T-helper 17 cell (primary cell): ENCODE results near the gene TBKBP1. TPM values are rescaled to one million over a fixed set of nuclear protein-coding genes. Genes with fewer than 3 reads are reported as not detected.

Experiments used
- ATAC-seq: fragments of 150-1000 bp; cut with Tn5 transposase; 2 replicates; pipeline ENCODE4 v1.10.0; 2021; ENCODE audit warnings: mild to moderate bottlenecking, moderate library complexity
- DNase-seq, 3 donors: peaks; one replicate each; pipeline versions ENCODE4 v3.0.0 to v3.0.0-alpha.2; 2020 to 2021
- H3K9me3 ChIP-seq: one replicate; pipeline ENCODE4 v1.7.0; 2013; ENCODE audit warnings: low read length, mild to moderate bottlenecking; ENCODE audit not compliant: control insufficient read depth, poor library complexity, severe bottlenecking
- H3K27ac Mint-ChIP-seq: one replicate; pipeline ENCODE4 v1.8.0; 2022; ENCODE audit warnings: mild to moderate bottlenecking, moderate library complexity, mixed read lengths
- H3K27me3 Mint-ChIP-seq: one replicate; pipeline ENCODE4 v1.8.0; 2022; ENCODE audit warnings: mixed read lengths
- H3K36me3 Mint-ChIP-seq: one replicate; pipeline ENCODE4 v1.8.0; 2022; ENCODE audit warnings: low read depth, mixed read lengths
- H3K4me1 Mint-ChIP-seq: one replicate; pipeline ENCODE4 v1.8.0; 2022; ENCODE audit warnings: mild to moderate bottlenecking, mixed read lengths
- H3K4me3 Mint-ChIP-seq: one replicate; pipeline ENCODE4 v1.8.0; 2022; ENCODE audit warnings: mild to moderate bottlenecking, moderate library complexity, mixed read lengths
- total RNA-seq, 4 donors: library from RNA in 2 of 4; stranded (reverse) in 2 of 4; gene quantifications; one replicate each; pipeline ENCODE4 v1.2.3 and lab custom pipeline; 2022 to 2026

TBKBP1 gene
- total RNA-seq, 2 donors from 2014 or later, result 2.4 to 2.6 TPM

GRCh38 chr17:47717979-47718621 lies 24.1 kb downstream of the TBKBP1 start:
- Mint-ChIP-seq H3K4me1 (peaks cover 52% of the 10 kb centered on the region), H3K4me3 (no peak overlapping the region), H3K27ac (peak overlapping the region; percentile 37), H3K36me3 (no peaks in the 10 kb centered on the region), H3K27me3 (peaks cover 6% of the 10 kb centered on the region)
- ATAC-seq, result peak; percentile 11
- H3K9me3 ChIP-seq, result peaks cover 3% of the 10 kb centered on the region
- no peak for DNase-seq

- peak; percentile 29 for ATAC-seq
Measured at GRCh38 chr17:47718634-47719405, 24.9 kb downstream of the TBKBP1 start.

GRCh38 chr17:47719411-47720152 lies 25.6 kb downstream of the TBKBP1 start:
- peak overlapping the region; percentile 78 for H3K27ac Mint-ChIP-seq
- H3K4me1 Mint-ChIP-seq, result peaks cover 47% of the 10 kb centered on the region
- H3K27me3 Mint-ChIP-seq, result peaks cover 6% of the 10 kb centered on the region
- peak overlapping the region; percentile 73 for H3K4me3 Mint-ChIP-seq
- DNase-seq (no peak), ATAC-seq (peak; percentile 39)
- no peaks in the 10 kb centered on the region for H3K36me3 Mint-ChIP-seq
- H3K9me3 ChIP-seq, result peaks cover 3% of the 10 kb centered on the region

More at GRCh38 chr17:47718634-47719405, 24.9 kb downstream of the TBKBP1 start:
- no peak for DNase-seq
- Mint-ChIP-seq H3K4me3 (peak overlapping the region; percentile 73), H3K27me3 (peaks cover 6% of the 10 kb centered on the region), H3K36me3 (no peaks in the 10 kb centered on the region), H3K27ac (peak overlapping the region; percentile 78), H3K4me1 (peaks cover 52% of the 10 kb centered on the region)
- peaks cover 3% of the 10 kb centered on the region for H3K9me3 ChIP-seq

GRCh38 chr17:47720196-47720595 lies 26.2 kb downstream of the TBKBP1 start:
- Mint-ChIP-seq H3K27ac (peak overlapping the region; percentile 49), H3K27me3 (peaks cover 12% of the 10 kb centered on the region), H3K4me1 (peaks cover 48% of the 10 kb centered on the region), H3K4me3 (peak overlapping the region; percentile 70), H3K36me3 (no peaks in the 10 kb centered on the region)
- DNase-seq (no peak), ATAC-seq (no peak)
- H3K9me3 ChIP-seq, result peaks cover 3% of the 10 kb centered on the region

GRCh38 chr17:47720754-47721533 lies 27.0 kb downstream of the TBKBP1 start:
- DNase-seq, result peak in 1 of 3 donors; percentile 42
- peaks cover 3% of the 10 kb centered on the region for H3K9me3 ChIP-seq
- Mint-ChIP-seq H3K36me3 (no peaks in the 10 kb centered on the region), H3K4me3 (peak overlapping the region; percentile 70), H3K4me1 (peaks cover 45% of the 10 kb centered on the region), H3K27me3 (peaks cover 12% of the 10 kb centered on the region), H3K27ac (peak overlapping the region; percentile 49)
- peak; percentile 73 for ATAC-seq

GRCh38 chr17:47721725-47722124 lies 27.8 kb downstream of the TBKBP1 start:
- H3K27ac Mint-ChIP-seq, result peak overlapping the region; percentile 49
- peak overlapping the region; percentile 70 for H3K4me3 Mint-ChIP-seq
- peaks cover 18% of the 10 kb centered on the region for H3K27me3 Mint-ChIP-seq
- no peak for DNase-seq
- H3K9me3 ChIP-seq, result peaks cover 3% of the 10 kb centered on the region
- H3K36me3 Mint-ChIP-seq, result no peaks in the 10 kb centered on the region
- H3K4me1 Mint-ChIP-seq, result peaks cover 49% of the 10 kb centered on the region
- ATAC-seq, result no peak

GRCh38 chr17:47724705-47725104 lies 30.7 kb downstream of the TBKBP1 start:
- H3K36me3 Mint-ChIP-seq, result no peaks in the 10 kb centered on the region
- peaks cover 3% of the 10 kb centered on the region for H3K9me3 ChIP-seq
- DNase-seq (no peak), ATAC-seq (no peak)
- no peak overlapping the region for H3K4me3 Mint-ChIP-seq
- H3K27me3 Mint-ChIP-seq, result peaks cover 18% of the 10 kb centered on the region
- peak overlapping the region; percentile 37 for H3K27ac Mint-ChIP-seq
- H3K4me1 Mint-ChIP-seq, result peaks cover 33% of the 10 kb centered on the region

- Mint-ChIP-seq H3K4me3 (no peak overlapping the region), H3K27me3 (peaks cover 18% of the 10 kb centered on the region), H3K36me3 (no peaks in the 10 kb centered on the region), H3K27ac (peak overlapping the region; percentile 37), H3K4me1 (peaks cover 28% of the 10 kb centered on the region)
- DNase-seq (no peak), ATAC-seq (no peak)
- H3K9me3 ChIP-seq, result peaks cover 2% of the 10 kb centered on the region
Measured at GRCh38 chr17:47725446-47726111, 31.6 kb downstream of the TBKBP1 start.

GRCh38 chr17:47726796-47727703 lies 33.1 kb downstream of the TBKBP1 start:
- no peaks in the 10 kb centered on the region for H3K9me3 ChIP-seq
- H3K27ac Mint-ChIP-seq, result no peak overlapping the region
- ATAC-seq, result no peak
- peaks cover 18% of the 10 kb centered on the region for H3K27me3 Mint-ChIP-seq
- DNase-seq, result no peak
- H3K36me3 Mint-ChIP-seq, result no peaks in the 10 kb centered on the region
- peaks cover 18% of the 10 kb centered on the region for H3K4me1 Mint-ChIP-seq
- no peak overlapping the region for H3K4me3 Mint-ChIP-seq

- ATAC-seq (no peak), DNase-seq (no peak)
- no peak overlapping the region for H3K4me3 Mint-ChIP-seq
- no peaks in the 10 kb centered on the region for H3K9me3 ChIP-seq
- peaks cover 23% of the 10 kb centered on the region for H3K4me1 Mint-ChIP-seq
- no peaks in the 10 kb centered on the region for H3K36me3 Mint-ChIP-seq
- peaks cover 18% of the 10 kb centered on the region for H3K27me3 Mint-ChIP-seq
- H3K27ac Mint-ChIP-seq, result no peak overlapping the region
Measured at GRCh38 chr17:47727704-47728036, 33.7 kb downstream of the TBKBP1 start.

- H3K27me3 Mint-ChIP-seq, result peaks cover 18% of the 10 kb centered on the region
- no peaks in the 10 kb centered on the region for H3K9me3 ChIP-seq
- ATAC-seq (no peak), DNase-seq (no peak)
- no peaks in the 10 kb centered on the region for H3K36me3 Mint-ChIP-seq
- no peak overlapping the region for H3K27ac Mint-ChIP-seq
- H3K4me3 Mint-ChIP-seq, result no peak overlapping the region
- peaks cover 26% of the 10 kb centered on the region for H3K4me1 Mint-ChIP-seq
Measured at GRCh38 chr17:47728214-47728877, 34.4 kb downstream of the TBKBP1 start.
